K562 (cell line): ENCODE results near the gene CFL1. TPM values are rescaled to one million over a fixed set of nuclear protein-coding genes. Genes with fewer than 3 reads are reported as not detected.

Source experiments
- CLOCK ChIP-seq: fragments of 250-450 bp; sonication (Bioruptor Pico); IDR thresholded peaks from 2 replicates; pipeline ENCODE4 v1.4.0; 2020; ENCODE audit warnings: mild to moderate bottlenecking, moderate library complexity, borderline replicate concordance
- EGR1 ChIP-seq: fragments of 450-650 bp; conservative IDR thresholded peaks from 2 replicates; pipeline ENCODE4 v1.6.1; 2017; ENCODE audit warnings: mild to moderate bottlenecking
- ESRRA ChIP-seq: fragments of 450-650 bp; IDR thresholded peaks from 2 replicates; pipeline ENCODE4 v1.6.1; 2014; ENCODE audit warnings: low read depth, mild to moderate bottlenecking, moderate library complexity, borderline replicate concordance
- NFIC ChIP-seq: fragments of 450-650 bp; IDR thresholded peaks from 2 replicates; pipeline ENCODE4 v1.6.1; 2017; ENCODE audit warnings: mild to moderate bottlenecking, inconsistent platforms
- PHF8 ChIP-seq: fragments of 200-600 bp; sonication (generic); IDR thresholded peaks from 2 replicates; pipeline ENCODE4 v1.6.1; 2012; ENCODE audit warnings: mixed run types, mild to moderate bottlenecking, inconsistent platforms, low read length, moderate library complexity, borderline replicate concordance
- PKNOX1 ChIP-seq: fragments of 450-650 bp; IDR thresholded peaks from 2 replicates; pipeline ENCODE4 v1.6.1; 2016
- PPARD ChIP-seq: fragments of 250-450 bp; sonication (Bioruptor Pico); IDR thresholded peaks from 2 replicates; pipeline ENCODE4 v1.8.0; 2022; ENCODE audit warnings: inconsistent platforms, mild to moderate bottlenecking, moderate library complexity
- RERE ChIP-seq: sonication (generic); formaldehyde crosslinking; IDR thresholded peaks from 2 replicates; pipeline ENCODE4 v1.8.0; 2023; ENCODE audit warnings: missing genetic modification reagents, mild to moderate bottlenecking, borderline replicate concordance
- STAG1 ChIP-seq: sonication (generic); formaldehyde crosslinking; IDR thresholded peaks from 2 replicates; pipeline ENCODE4 v1.5.0; 2020; ENCODE audit warnings: missing genetic modification reagents, borderline replicate concordance
- SUPT5H ChIP-seq: fragments of 450-650 bp; IDR thresholded peaks from 2 replicates; pipeline ENCODE4 v1.6.1; 2016
- ZC3H4 ChIP-seq: sonication (generic); formaldehyde crosslinking; IDR thresholded peaks from 2 replicates; pipeline ENCODE4 v1.9.0; 2021; ENCODE audit warnings: missing genetic modification reagents, borderline replicate concordance
- ZNF444 ChIP-seq: fragments of 250-450 bp; sonication (Bioruptor Pico); IDR thresholded peaks from 2 replicates; pipeline ENCODE4 v1.4.0; 2020; ENCODE audit warnings: mild to moderate bottlenecking, moderate library complexity
- ZNF449 ChIP-seq: fragments of 250-450 bp; sonication (Bioruptor Pico); IDR thresholded peaks from 2 replicates; pipeline ENCODE4 v1.8.0; 2022; ENCODE audit warnings: moderate library complexity, mild to moderate bottlenecking, inconsistent platforms
- ZNF57 ChIP-seq: fragments of 450-650 bp; formaldehyde crosslinking; IDR thresholded peaks from 2 replicates; pipeline ENCODE4 v1.4.0; 2020; ENCODE audit warnings: mild to moderate bottlenecking, moderate library complexity
- polyA plus RNA-seq, 8 experiments: library from polyadenylated mRNA; depleted of rRNA in 4 of 8; stranded (reverse) in 5 of 8; unstranded in 3 of 8; fragments of >200 nt; fragmentation: Nextera tagmentation in 2 of 8; fragmentation: Illumina TruSeq in 1 of 8; extraction: Ambion mirVana in 2 of 8; extraction: Trizol in 1 of 8; gene quantifications; 2 replicates each; pipeline versions ENCODE4 v1.2.1 to v1.2.3, GENCODE V29; 2011 to 2014; ENCODE audit warnings: inconsistent platforms in 1 of 8, missing spikeins in 1 of 8
- total RNA-seq, 7 experiments: library from RNA; depleted of rRNA in 6 of 7; stranded (reverse); fragments of >200 nt in 6 of 7; fragmentation: Illumina TruSeq in 2 of 7; extraction: Trizol in 2 of 7; gene quantifications; 2 replicates each; pipeline versions ENCODE4 v1.2.1 to v1.2.3, GENCODE V29; 2011 to 2021; ENCODE audit warnings: low replicate concordance in 1 of 7

CFL1 gene
- total and polyA plus RNA-seq, 9 of the 15 experiments (the other 6 are each of a cell fraction or from before 2014, with no cell fraction given) = 105 to 1,101 (median 859) TPM

GRCh38 chr11:65890324-65891218 lies 32.6 kb upstream of the CFL1 start, which contains the start of gene CCDC85B (continued):
- TF ChIP-seq ZNF444 (CRISPR knock-in tag) (0 out of 2 replicates have a peak, but pooled peaks have one; percentile 29), NFIC (peak; percentile 22; the same call in 1 of the 2 replicates), STAG1 (CRISPR knock-in tag) (peak; percentile 10; the same call in 1 of the 2 replicates), PKNOX1 (peak; percentile 59), RERE (CRISPR knock-in tag) (no peak), ZNF57 (CRISPR knock-in tag) (0 out of 2 replicates have a peak, but pooled peaks have one; percentile 2), PPARD (CRISPR knock-in tag) (no peak), ZC3H4 (CRISPR knock-in tag) (peak; percentile 85; the same call in 1 of the 2 replicates), SUPT5H (peak; percentile 54), ZNF449 (CRISPR knock-in tag) (0 out of 2 replicates have a peak, but pooled peaks have one; percentile 19), EGR1 (peak; percentile 26; the same call in 1 of the 2 replicates), PHF8 (peak; percentile 90; the same call in 1 of the 2 replicates), ESRRA (peak; percentile 27; the same call in 1 of the 2 replicates), CLOCK (CRISPR knock-in tag) (peak; percentile 91; the same call in 1 of the 2 replicates)
